ENCODE results near the gene SLC25A29.

DNA sequence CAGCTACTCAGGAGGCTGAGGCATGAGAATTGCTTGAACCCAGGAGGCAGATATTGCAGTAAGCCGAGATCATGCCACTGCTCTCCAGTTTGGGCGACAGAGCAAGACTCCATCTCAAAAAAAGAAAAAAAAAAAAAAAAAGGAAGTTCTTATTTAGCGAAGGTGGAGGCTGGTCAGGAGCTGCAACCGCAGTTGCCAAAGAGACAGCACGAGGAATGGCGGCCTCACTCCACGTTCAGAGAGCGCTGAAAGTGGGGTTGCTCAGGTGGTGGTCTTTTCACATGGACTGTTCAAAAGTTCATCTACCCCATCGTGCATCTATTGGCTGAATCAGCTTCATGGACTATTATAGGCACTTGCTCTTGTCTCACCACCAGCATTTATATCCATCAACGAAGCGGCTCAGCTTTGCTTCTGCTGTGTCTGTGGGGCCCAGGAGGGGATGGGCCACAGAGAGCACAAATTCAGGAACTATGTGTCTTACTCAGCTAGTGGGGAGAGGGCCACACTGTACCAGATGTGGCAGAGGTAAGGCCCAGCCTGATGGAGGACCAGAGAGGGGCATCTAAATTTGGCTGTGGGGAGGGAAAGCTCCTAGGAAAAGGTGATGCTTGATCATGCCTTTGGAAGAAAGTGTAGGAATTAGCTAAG is 44.2 kb upstream of the SLC25A29 start:
- TF ChIP-seq HDAC2 (IDR thresholded peaks at IDR 0.05) (no peak), MAFK (IDR thresholded peaks at IDR 0.05; ENCODE audit: partially characterized antibody) (no peak), CTCF (IDR thresholded peaks at IDR 0.05) (no peak), HOXA7 (CRISPR knock-in tag; IDR thresholded peaks at IDR 0.05) (no peak), MYC (IDR thresholded peaks at IDR 0.05; ENCODE audit: borderline replicate concordance, low read length) (no peak), POLR2A (IDR thresholded peaks at IDR 0.05; ENCODE audit: low read length) (no peak), TP53 (CRISPR knock-in tag; IDR thresholded peaks at IDR 0.05) (no peak), NFE2L2 (conservative IDR thresholded peaks at IDR 0.05; ENCODE audit: low read length) (no peak), EP300 (IDR thresholded peaks at IDR 0.05) (no peak), CBX2 (IDR thresholded peaks at IDR 0.05; ENCODE audit: borderline replicate concordance, low read depth) (no peak)
- TF ChIP-seq, protein P1, sequence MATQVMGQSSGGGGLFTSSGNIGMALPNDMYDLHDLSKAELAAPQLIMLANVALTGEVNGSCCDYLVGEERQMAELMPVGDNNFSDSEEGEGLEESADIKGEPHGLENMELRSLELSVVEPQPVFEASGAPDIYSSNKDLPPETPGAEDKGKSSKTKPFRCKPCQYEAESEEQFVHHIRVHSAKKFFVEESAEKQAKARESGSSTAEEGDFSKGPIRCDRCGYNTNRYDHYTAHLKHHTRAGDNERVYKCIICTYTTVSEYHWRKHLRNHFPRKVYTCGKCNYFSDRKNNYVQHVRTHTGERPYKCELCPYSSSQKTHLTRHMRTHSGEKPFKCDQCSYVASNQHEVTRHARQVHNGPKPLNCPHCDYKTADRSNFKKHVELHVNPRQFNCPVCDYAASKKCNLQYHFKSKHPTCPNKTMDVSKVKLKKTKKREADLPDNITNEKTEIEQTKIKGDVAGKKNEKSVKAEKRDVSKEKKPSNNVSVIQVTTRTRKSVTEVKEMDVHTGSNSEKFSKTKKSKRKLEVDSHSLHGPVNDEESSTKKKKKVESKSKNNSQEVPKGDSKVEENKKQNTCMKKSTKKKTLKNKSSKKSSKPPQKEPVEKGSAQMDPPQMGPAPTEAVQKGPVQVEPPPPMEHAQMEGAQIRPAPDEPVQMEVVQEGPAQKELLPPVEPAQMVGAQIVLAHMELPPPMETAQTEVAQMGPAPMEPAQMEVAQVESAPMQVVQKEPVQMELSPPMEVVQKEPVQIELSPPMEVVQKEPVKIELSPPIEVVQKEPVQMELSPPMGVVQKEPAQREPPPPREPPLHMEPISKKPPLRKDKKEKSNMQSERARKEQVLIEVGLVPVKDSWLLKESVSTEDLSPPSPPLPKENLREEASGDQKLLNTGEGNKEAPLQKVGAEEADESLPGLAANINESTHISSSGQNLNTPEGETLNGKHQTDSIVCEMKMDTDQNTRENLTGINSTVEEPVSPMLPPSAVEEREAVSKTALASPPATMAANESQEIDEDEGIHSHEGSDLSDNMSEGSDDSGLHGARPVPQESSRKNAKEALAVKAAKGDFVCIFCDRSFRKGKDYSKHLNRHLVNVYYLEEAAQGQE (IDR thresholded peaks at IDR 0.05), result no peak

All from A549 (cell line).